ENCODE results near the gene ARHGAP8. TPM values are rescaled to one million over a fixed set of nuclear protein-coding genes. Genes with fewer than 3 reads are reported as not detected.

ARHGAP8 gene
- total RNA-seq, 2 experiments from 2014 or later = 5.7 to 6.3 TPM

DNA sequence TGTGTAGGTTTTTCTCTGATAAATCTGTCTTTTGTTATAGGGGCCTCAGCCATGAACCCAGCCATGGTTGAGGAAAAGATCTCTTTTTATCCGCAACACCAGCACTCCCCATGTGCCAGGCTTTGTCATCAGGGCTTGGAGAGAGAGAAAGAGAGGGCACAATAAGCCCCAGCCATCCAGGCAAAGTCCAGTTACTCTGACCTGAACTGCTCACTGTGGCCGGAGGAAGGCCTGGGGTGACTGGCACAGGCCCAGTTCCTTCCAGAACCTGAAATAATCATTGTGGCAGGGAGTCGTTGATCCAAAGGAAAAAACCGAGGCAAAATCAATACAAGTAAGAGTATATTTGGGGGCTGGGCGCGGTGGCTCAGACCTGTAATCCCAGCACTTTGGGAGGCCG lies 3.9 kb upstream of the ARHGAP8 start:
- Histone ChIP-seq H3K27ac (ENCODE audit: low read depth in 1 of 2, low read length in 2 of 2) (no peak overlapping the region), H3K27me3 (ENCODE audit: control insufficient read depth in 1 of 2, insufficient read depth in 2 of 2, low read length in 2 of 2) (peaks cover 18 to 38% of the 10 kb centered on the region in 2 experiments), H3K4me1 (ENCODE audit: insufficient read depth, low read length) (peaks cover 12% of the 10 kb centered on the region), H3K9me3 (ENCODE audit: control insufficient read depth in 1 of 2, insufficient read depth in 1 of 2, low read length in 2 of 2) (peaks cover 0 to 14% of the 10 kb centered on the region in 2 experiments), H3K36me3 (ENCODE audit: insufficient read depth, low read length) (no peaks in the 10 kb centered on the region), H3K4me3 (ENCODE audit: low read length) (no peak overlapping the region)
- no peak overlapping the region for H3K27ac Mint-ChIP-seq
- H3K27me3 Mint-ChIP-seq = peaks cover 47% of the 10 kb centered on the region
- H3K9me3 Mint-ChIP-seq = no peaks in the 10 kb centered on the region
- no peak for DNase-seq
- ATAC-seq (ENCODE audit: poor library complexity) = no peak
- POLR2A ChIA-PET = no interaction called here
- no peaks in the 10 kb centered on the region for H3K4me1 Mint-ChIP-seq (ENCODE audit: low read depth)
- no peak overlapping the region for H3K4me3 Mint-ChIP-seq
- H3K36me3 Mint-ChIP-seq (ENCODE audit: low read depth) = no peaks in the 10 kb centered on the region
- TF ChIP-seq, protein P1, sequence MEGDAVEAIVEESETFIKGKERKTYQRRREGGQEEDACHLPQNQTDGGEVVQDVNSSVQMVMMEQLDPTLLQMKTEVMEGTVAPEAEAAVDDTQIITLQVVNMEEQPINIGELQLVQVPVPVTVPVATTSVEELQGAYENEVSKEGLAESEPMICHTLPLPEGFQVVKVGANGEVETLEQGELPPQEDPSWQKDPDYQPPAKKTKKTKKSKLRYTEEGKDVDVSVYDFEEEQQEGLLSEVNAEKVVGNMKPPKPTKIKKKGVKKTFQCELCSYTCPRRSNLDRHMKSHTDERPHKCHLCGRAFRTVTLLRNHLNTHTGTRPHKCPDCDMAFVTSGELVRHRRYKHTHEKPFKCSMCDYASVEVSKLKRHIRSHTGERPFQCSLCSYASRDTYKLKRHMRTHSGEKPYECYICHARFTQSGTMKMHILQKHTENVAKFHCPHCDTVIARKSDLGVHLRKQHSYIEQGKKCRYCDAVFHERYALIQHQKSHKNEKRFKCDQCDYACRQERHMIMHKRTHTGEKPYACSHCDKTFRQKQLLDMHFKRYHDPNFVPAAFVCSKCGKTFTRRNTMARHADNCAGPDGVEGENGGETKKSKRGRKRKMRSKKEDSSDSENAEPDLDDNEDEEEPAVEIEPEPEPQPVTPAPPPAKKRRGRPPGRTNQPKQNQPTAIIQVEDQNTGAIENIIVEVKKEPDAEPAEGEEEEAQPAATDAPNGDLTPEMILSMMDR (IDR thresholded peaks at IDR 0.05) = no peak
- intact Hi-C loops (cut with DNase I, micrococcal nuclease) = no loop called here
- CTCF ChIA-PET = no interaction called here

DNA sequence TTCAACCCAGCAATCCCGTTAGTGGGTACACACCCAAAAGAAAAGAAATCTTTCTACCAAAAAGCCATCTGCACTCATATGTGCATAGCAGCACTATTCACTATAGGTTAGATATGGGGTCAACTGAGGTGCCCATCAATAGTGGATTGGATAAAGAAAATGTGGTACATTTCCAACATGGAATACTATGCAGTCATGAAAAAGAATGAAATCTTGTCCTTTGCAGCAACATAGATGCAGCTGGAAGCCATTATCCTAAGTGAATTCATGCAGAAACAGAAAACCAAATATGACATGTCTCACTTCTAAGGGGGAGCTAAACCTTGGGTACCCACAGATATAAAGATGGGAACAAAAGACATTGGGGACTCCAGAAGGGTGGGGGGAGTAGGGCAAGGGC lies 1.9 kb upstream of the ARHGAP8 start:
- no peak overlapping the region for H3K4me3 ChIP-seq (ENCODE audit: low read length)
- Mint-ChIP-seq H3K36me3 (ENCODE audit: low read depth) (no peaks in the 10 kb centered on the region), H3K4me1 (ENCODE audit: low read depth) (no peaks in the 10 kb centered on the region), H3K9me3 (no peaks in the 10 kb centered on the region), H3K27ac (no peak overlapping the region), H3K27me3 (peaks cover 67% of the 10 kb centered on the region), H3K4me3 (no peak overlapping the region)
- H3K4me1 ChIP-seq (ENCODE audit: insufficient read depth, low read length) = peaks cover 13% of the 10 kb centered on the region
- H3K27ac ChIP-seq (ENCODE audit: low read depth in 1 of 2, low read length in 2 of 2) = no peak overlapping the region
- H3K36me3 ChIP-seq (ENCODE audit: insufficient read depth, low read length) = no peaks in the 10 kb centered on the region
- no peak for ATAC-seq (ENCODE audit: poor library complexity)
- CTCF ChIA-PET = no interaction called here
- POLR2A ChIA-PET = no interaction called here
- peaks cover 0 to 19% of the 10 kb centered on the region in 2 experiments for H3K9me3 ChIP-seq (ENCODE audit: control insufficient read depth in 1 of 2, insufficient read depth in 1 of 2, low read length in 2 of 2)
- no peak for DNase-seq
- peaks cover 30 to 53% of the 10 kb centered on the region in 2 experiments for H3K27me3 ChIP-seq (ENCODE audit: control insufficient read depth in 1 of 2, insufficient read depth in 2 of 2, low read length in 2 of 2)
- TF ChIP-seq, protein P1 (IDR thresholded peaks at IDR 0.05) = no peak
- intact Hi-C loops (cut with DNase I, micrococcal nuclease) = no loop called here

DNA sequence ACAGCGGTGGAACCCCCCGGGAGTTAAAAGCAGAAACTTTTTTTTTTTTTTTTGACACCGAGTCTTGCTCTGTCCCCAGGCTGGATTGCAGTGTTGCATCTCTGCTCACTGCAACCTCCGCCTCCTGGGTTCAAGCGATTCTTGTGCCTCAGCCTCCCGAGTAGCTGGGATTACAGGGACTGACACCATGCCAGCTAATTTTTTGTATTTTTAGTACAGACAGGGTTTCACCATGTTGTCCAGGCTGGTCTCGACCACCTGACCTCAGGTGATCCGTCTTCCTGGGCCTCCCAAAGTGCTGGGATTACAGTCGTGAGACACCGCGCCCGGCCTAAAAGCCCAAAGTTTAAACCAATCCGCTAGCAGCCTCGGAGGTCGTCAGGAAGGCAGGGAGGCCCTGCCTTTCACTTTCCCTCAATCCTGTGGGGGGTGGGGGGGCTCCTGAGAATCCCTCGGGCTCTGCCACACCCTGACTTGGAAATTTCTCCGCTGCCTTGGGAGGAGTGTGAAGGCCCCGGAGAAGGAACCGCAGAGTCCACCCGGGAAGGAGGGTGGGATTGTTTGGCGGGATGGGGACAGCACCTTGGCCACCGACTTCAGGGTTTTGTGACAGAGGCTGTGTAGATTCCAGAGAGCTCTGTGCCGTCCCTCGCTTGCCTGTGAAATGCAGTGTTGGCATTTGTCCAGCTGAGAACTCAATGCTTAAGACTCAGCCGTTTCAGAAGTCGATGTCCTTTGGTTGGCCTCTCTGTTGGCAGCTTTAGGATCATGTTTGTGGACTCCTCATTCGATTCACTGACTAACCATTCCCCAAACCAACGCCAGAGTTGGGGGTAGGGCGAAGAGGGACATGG lies 1.0 kb downstream of the ARHGAP8 start:
- ChIA-PET CTCF (no interaction called here), POLR2A (no interaction called here)
- Histone ChIP-seq H3K36me3 (ENCODE audit: insufficient read depth, low read length) (no peaks in the 10 kb centered on the region), H3K27ac (ENCODE audit: low read depth in 1 of 2, low read length in 2 of 2) (no peak overlapping the region), H3K27me3 (ENCODE audit: control insufficient read depth in 1 of 2, insufficient read depth in 2 of 2, low read length in 2 of 2) (peaks cover 42 to 52% of the 10 kb centered on the region in 2 experiments), H3K4me3 (ENCODE audit: low read length) (no peak overlapping the region), H3K4me1 (ENCODE audit: insufficient read depth, low read length) (peaks cover 13% of the 10 kb centered on the region), H3K9me3 (ENCODE audit: control insufficient read depth in 1 of 2, insufficient read depth in 1 of 2, low read length in 2 of 2) (peaks cover 0 to 19% of the 10 kb centered on the region in 2 experiments)
- H3K27me3 Mint-ChIP-seq = peaks cover 80% of the 10 kb centered on the region
- intact Hi-C loops (cut with DNase I, micrococcal nuclease) = no loop called here
- H3K36me3 Mint-ChIP-seq (ENCODE audit: low read depth) = no peaks in the 10 kb centered on the region
- peak overlapping the region; percentile 71 for H3K4me3 Mint-ChIP-seq
- no peak overlapping the region for H3K27ac Mint-ChIP-seq
- no peaks in the 10 kb centered on the region for H3K9me3 Mint-ChIP-seq
- TF ChIP-seq, protein P1 (IDR thresholded peaks at IDR 0.05) = no peak
- no peaks in the 10 kb centered on the region for H3K4me1 Mint-ChIP-seq (ENCODE audit: low read depth)
- DNase-seq = no peak
- no peak for ATAC-seq (ENCODE audit: poor library complexity)
